HEK293T (cell line): ENCODE data around the gene RNASEH2A.
"Not testable (repeated sequence)": the region's sequence is repeated elsewhere in the genome, so short reads cannot be mapped to it uniquely, and the experiment has no call there.

Source experiments
- ARNT ChIP-seq: fragments of 450-650 bp; IDR thresholded peaks from 2 replicates; pipeline ENCODE4 v1.6.1; 2017; ENCODE audit warnings: mild to moderate bottlenecking
- BHLHE40 ChIP-seq: fragments of 450-650 bp; IDR thresholded peaks from 2 replicates; pipeline ENCODE4 v1.6.1; 2016; ENCODE audit warnings: mild to moderate bottlenecking, moderate library complexity, borderline replicate concordance
- ELF4 ChIP-seq: fragments of 450-650 bp; IDR thresholded peaks from 2 replicates; pipeline ENCODE4 v1.6.1; 2017; ENCODE audit warnings: antibody characterized with exemption
- FOXM1 ChIP-seq: fragments of 450-650 bp; IDR thresholded peaks from 2 replicates; pipeline ENCODE4 v1.6.1; 2017; ENCODE audit warnings: mild to moderate bottlenecking, borderline replicate concordance
- HDGF ChIP-seq: fragments of 450-650 bp; IDR thresholded peaks from 2 replicates; pipeline ENCODE4 v1.6.1; 2017; ENCODE audit warnings: antibody characterized with exemption, borderline replicate concordance
- L3MBTL2 ChIP-seq: fragments of 450-650 bp; conservative IDR thresholded peaks from 2 replicates; pipeline ENCODE4 v1.6.1; 2016; ENCODE audit warnings: mild to moderate bottlenecking
- LEF1 ChIP-seq: fragments of 450-650 bp; IDR thresholded peaks from 2 replicates; pipeline ENCODE4 v1.6.1; 2017; ENCODE audit warnings: mild to moderate bottlenecking, borderline replicate concordance
- PKNOX1 ChIP-seq: fragments of 450-650 bp; IDR thresholded peaks from 2 replicates; pipeline ENCODE4 v1.6.1; 2016
- SP1 ChIP-seq: fragments of 450-650 bp; IDR thresholded peaks from 2 replicates; pipeline ENCODE4 v1.6.1; 2017
- SUZ12 ChIP-seq: fragments of 450-650 bp; IDR thresholded peaks from 2 replicates; pipeline ENCODE4 v1.6.1; 2016; ENCODE audit warnings: mild to moderate bottlenecking
- TARDBP ChIP-seq: fragments of 450-650 bp; IDR thresholded peaks from 2 replicates; pipeline ENCODE4 v1.6.1; 2016

- TF ChIP-seq L3MBTL2, SUZ12, BHLHE40, ARNT, PKNOX1, LEF1, HDGF, ELF4, SP1, FOXM1, TARDBP: not testable (repeated sequence)
These were observed 8.8 kb upstream of the RNASEH2A start for GRCh38 chr19:12797607-12798006.
